Loucy (cell line): ENCODE data around the gene NCKAP5.

Experiments used
- CTCF ChIP-seq: fragments of 200-600 bp; sonication (generic); conservative IDR thresholded peaks from 2 replicates; pipeline ENCODE4 v1.5.1; 2014; ENCODE audit warnings: mild to moderate bottlenecking, antibody characterized with exemption, low read length
- EZH2phosphoT487 ChIP-seq: fragments of 200-600 bp; IDR thresholded peaks from 2 replicates; pipeline ENCODE4 v1.6.1; 2018; ENCODE audit warnings: antibody characterized with exemption, mild to moderate bottlenecking, moderate library complexity, borderline replicate concordance

DNA sequence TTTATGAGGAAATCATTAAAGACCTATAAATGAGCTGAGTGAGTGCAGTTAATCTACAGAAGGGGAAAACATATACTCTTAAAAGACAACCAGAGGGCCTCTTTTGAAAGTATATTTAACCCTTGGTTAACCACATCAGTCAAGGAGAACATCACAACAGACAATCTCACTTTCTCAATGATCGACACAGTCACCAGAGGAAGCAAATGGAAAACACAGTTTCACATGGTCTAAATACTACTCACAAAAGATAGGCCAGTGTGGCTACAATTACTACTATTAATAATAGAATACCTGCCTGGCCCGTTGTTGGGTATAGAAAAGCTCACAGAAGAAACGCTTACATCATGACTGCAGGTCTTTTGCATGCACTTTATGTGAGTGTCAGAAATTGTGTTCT, 426.2 kb downstream of the NCKAP5 start:
- TF ChIP-seq CTCF (no peak), EZH2phosphoT487 (no peak)
